ENCODE data around the gene PRPH2. TPM values are rescaled to one million over a fixed set of nuclear protein-coding genes. Genes with fewer than 3 reads are reported as not detected.

PRPH2 gene, protein sequence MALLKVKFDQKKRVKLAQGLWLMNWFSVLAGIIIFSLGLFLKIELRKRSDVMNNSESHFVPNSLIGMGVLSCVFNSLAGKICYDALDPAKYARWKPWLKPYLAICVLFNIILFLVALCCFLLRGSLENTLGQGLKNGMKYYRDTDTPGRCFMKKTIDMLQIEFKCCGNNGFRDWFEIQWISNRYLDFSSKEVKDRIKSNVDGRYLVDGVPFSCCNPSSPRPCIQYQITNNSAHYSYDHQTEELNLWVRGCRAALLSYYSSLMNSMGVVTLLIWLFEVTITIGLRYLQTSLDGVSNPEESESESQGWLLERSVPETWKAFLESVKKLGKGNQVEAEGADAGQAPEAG
- not detected for total RNA-seq

DNA sequence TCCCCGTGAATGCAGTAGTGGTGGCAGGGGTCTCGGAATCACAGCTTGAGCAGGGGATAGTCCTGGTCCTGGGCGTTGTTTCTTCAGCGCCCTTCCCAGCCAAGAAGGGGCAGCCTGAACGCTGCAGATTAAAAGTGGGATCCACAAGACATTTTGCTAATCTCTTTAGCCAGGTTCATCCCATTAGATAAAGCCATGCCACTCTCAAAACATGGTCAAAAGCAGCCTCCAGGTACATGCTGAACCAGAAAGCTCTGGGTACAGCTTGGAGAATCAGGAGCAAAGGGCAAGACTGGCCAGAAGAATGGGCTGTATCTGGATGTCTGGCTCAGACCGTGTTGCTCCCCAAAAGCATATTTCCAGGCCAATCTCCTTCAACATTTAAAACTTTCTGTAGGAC, at the start of gene PRPH2:
TSS of gene PRPH2 (minus strand) at position 101 of the 400 bp plus-strand sequence. CDS start 263 bp downstream, outside the sequence.
- ChIA-PET CTCF (interaction anchor here (0.6 to 1.0 kb wide), 2 partner anchors 30 to 185 kb away, joined by 3 read pairs; no protein-coding TSS in a partner anchor), POLR2A (no interaction called here)
- Mint-ChIP-seq H3K4me1 (ENCODE audit: low read depth) (peaks cover 16% of the 10 kb centered on the region), H3K27ac (no peak within 1 kb of the TSS), H3K4me3 (no peak within 1 kb of the TSS), H3K27me3 (no peaks in the 10 kb centered on the region), H3K36me3 (no peaks in the 10 kb centered on the region), H3K9me3 (no peaks in the 10 kb centered on the region)
- intact Hi-C loops (cut with micrococcal nuclease) = no loop called here
- no peak for DNase-seq

DNA sequence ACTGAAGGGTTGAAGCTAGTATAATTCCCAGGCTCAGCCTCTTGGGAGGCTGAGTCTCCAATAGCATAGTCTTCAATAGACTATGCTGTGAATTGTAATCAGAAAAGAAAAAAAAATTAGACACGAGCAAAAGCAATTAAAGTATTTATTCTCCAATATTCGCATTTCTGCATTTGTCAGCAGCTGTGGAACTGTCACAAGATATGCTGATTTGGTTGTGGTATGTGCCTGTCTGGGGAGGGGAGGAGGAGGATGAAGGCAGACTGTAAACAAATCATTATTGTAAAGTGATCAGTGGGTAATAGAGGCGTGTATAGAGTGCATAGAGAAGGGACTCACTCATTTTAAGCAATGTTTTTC, 49.3 kb upstream of the PRPH2 start:
- intact Hi-C loops (cut with micrococcal nuclease) = loop anchor here (1.0 to 10.0 kb wide), 6 partner anchors 11 to 400 kb away; partner anchors contain the start of genes BICRAL, CUL7, KLC4 and MRPL2
- Mint-ChIP-seq H3K9me3 (no peaks in the 10 kb centered on the region), H3K27me3 (no peaks in the 10 kb centered on the region), H3K36me3 (peaks cover 4% of the 10 kb centered on the region), H3K4me1 (ENCODE audit: low read depth) (peaks cover 56% of the 10 kb centered on the region), H3K4me3 (peak overlapping the region; percentile 74), H3K27ac (peak overlapping the region; percentile 98)
- no peak for DNase-seq
- CTCF ChIA-PET = interaction anchor here (1.0 to 1.4 kb wide), 2 partner anchors 8 to 25 kb away, joined by 3 to 7 read pairs; no protein-coding TSS in a partner anchor
- POLR2A ChIA-PET = interaction anchor here (1.0 to 8.8 kb wide), 5 partner anchors 12 to 37 kb away, joined by 3 to 108 read pairs (median 16); partner anchors contain the start of genes BICRAL and TBCC

DNA sequence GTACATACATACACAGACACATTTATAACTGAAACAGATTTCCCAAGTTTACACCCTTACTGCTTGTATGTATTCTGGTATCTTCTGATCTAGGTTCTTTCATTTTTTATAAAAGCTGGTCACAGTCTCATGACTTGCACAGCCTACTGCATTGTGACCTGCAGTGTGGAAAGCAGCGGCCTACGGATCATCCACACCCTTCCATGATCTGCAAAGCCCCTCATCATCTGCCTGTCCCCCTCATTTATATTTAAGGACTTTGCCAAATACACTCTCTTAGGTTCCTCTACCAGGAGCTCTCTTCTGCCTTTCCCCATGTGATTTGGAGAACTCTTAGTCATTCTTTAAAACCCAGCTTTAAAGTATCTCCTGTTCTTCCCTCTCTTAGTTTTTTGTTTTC, 47.4 kb upstream of the PRPH2 start:
- intact Hi-C loops (cut with micrococcal nuclease) = loop anchor here (5.0 to 10.0 kb wide), 2 partner anchors 203 to 285 kb away; partner anchors contain the start of genes CUL7, KLC4 and MRPL2
- Mint-ChIP-seq H3K4me1 (ENCODE audit: low read depth) (peaks cover 49% of the 10 kb centered on the region), H3K36me3 (peaks cover 7% of the 10 kb centered on the region), H3K4me3 (no peak overlapping the region), H3K27me3 (no peaks in the 10 kb centered on the region), H3K27ac (peak overlapping the region; percentile 98), H3K9me3 (no peaks in the 10 kb centered on the region)
- POLR2A ChIA-PET = interaction anchor here (3.9 to 8.8 kb wide), 3 partner anchors 14 to 24 kb away, joined by 16 to 108 read pairs (median 54); partner anchors contain the start of genes BICRAL and TBCC
- no peak for DNase-seq
- CTCF ChIA-PET = interaction anchor here (0.7 to 1.4 kb wide), 7 partner anchors 15 to 43 kb away, joined by 3 to 5 read pairs (median 3); no protein-coding TSS in a partner anchor

DNA sequence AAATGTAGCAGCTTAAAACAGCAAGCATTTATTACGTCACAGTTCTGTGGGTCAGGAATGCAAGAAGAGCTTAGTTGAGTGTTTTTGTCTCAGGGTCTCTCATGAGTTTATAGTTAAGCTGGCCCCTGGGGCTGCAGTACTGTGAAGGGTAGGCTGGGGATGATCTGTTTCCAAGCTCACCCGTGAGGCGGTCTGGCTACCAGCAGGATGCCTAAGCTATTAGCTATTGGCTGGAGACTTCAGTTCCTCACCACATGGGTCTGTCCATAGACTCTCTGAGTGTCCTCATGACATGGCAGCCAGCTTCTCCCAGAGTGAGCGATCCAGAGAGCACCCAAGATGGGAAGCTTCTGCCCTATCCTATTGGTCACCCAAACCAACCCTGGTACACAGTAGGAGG, 46.7 kb upstream of the PRPH2 start:
- H3K4me3 Mint-ChIP-seq = no peak overlapping the region
- H3K27me3 Mint-ChIP-seq = no peaks in the 10 kb centered on the region
- H3K4me1 Mint-ChIP-seq (ENCODE audit: low read depth) = peaks cover 41% of the 10 kb centered on the region
- ChIA-PET CTCF (interaction anchor here (0.8 to 1.4 kb wide), 4 partner anchors 16 to 21 kb away, joined by 3 to 5 read pairs (median 4); no protein-coding TSS in a partner anchor), POLR2A (interaction anchor here (1.1 to 8.8 kb wide), 4 partner anchors 15 to 112 kb away, joined by 3 to 108 read pairs (median 35); partner anchors contain the start of genes BICRAL and TBCC)
- H3K27ac Mint-ChIP-seq = no peak overlapping the region
- H3K9me3 Mint-ChIP-seq = no peaks in the 10 kb centered on the region
- peaks cover 7% of the 10 kb centered on the region for H3K36me3 Mint-ChIP-seq
- intact Hi-C loops (cut with micrococcal nuclease) = no loop called here
- DNase-seq = no peak

DNA sequence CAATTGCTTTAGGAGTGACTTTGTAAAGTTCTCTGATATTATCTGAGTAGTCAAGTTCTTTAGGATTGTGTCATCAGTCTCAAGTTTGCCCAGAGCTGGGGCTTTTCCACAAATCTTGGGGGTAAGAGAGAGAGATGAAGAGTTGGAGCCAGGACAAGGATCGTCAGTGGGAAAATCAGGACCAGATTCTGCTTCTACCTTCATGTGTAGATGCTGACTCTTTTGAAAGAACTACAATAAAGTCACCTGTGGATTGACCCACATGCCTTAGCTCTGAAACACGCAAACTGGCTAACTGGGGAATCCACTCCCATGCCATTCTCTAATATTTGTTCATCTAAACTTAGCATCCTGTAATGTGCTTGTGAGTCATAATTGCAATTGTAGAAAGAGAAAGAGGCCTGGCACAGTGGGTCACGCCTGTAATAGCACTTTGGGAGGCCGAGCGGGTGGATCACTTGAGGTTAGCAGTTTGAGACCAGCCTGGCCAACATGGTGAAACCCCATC, 43.8 kb upstream of the PRPH2 start:
- intact Hi-C loops (cut with micrococcal nuclease) = no loop called here
- ChIA-PET POLR2A (interaction anchor here (0.8 kb wide), 1 partner anchor 113 kb away, joined by 3 read pairs; the partner anchor contains the start of gene RPL7L1), CTCF (interaction anchor here (0.7 kb wide), 1 partner anchor 11 kb away, joined by 3 read pairs; no protein-coding TSS in a partner anchor)
- no peaks in the 10 kb centered on the region for H3K9me3 Mint-ChIP-seq
- no peaks in the 10 kb centered on the region for H3K27me3 Mint-ChIP-seq
- no peak overlapping the region for H3K4me3 Mint-ChIP-seq
- peaks cover 7% of the 10 kb centered on the region for H3K36me3 Mint-ChIP-seq
- peak overlapping the region; percentile 21 for H3K27ac Mint-ChIP-seq
- DNase-seq = no peak
- H3K4me1 Mint-ChIP-seq (ENCODE audit: low read depth) = peaks cover 23% of the 10 kb centered on the region

DNA sequence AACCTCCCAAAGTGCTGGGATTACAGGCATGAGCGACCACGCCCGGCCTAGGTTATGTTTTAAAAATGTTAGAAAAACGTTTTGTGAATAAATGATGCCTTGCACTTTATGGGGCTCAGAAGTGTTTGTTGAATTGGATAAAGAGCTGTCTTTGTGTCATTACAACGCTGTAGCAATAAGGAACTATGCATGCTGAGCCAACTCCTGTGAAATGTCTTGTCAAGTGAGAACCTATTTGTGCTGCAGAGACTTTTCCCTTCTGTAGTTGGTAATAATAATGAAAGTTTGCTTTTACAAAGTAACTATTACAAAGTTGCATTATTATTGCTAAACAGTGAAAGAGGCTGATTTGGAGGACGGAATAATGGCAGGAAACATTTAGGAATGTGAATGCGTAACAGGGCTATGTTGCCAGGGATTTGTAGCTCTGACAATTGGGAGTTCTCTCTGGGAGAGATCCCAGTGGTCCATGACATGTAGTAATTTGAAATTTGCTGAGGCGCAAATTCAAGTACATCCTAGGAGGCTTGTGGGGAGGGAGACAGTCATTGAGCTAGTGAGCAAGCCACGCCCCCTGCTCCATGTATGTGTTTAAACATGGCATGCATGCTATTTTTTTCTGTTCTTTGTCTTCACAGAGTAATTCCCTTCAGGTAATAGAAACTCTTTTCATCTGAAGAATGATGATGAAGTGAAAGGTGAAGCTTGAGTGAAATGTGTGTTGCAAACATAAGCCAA, 42.7 kb upstream of the PRPH2 start:
- no peak for DNase-seq
- H3K9me3 Mint-ChIP-seq = no peaks in the 10 kb centered on the region
- peaks cover 4% of the 10 kb centered on the region for H3K36me3 Mint-ChIP-seq
- H3K27me3 Mint-ChIP-seq = no peaks in the 10 kb centered on the region
- peaks cover 15% of the 10 kb centered on the region for H3K4me1 Mint-ChIP-seq (ENCODE audit: low read depth)
- intact Hi-C loops (cut with micrococcal nuclease) = no loop called here
- ChIA-PET CTCF (interaction anchor here (0.5 to 0.7 kb wide), 2 partner anchors 10 to 675 kb away, joined by 3 read pairs; no protein-coding TSS in a partner anchor), POLR2A (no interaction called here)
- H3K27ac Mint-ChIP-seq = no peak overlapping the region
- no peak overlapping the region for H3K4me3 Mint-ChIP-seq

DNA sequence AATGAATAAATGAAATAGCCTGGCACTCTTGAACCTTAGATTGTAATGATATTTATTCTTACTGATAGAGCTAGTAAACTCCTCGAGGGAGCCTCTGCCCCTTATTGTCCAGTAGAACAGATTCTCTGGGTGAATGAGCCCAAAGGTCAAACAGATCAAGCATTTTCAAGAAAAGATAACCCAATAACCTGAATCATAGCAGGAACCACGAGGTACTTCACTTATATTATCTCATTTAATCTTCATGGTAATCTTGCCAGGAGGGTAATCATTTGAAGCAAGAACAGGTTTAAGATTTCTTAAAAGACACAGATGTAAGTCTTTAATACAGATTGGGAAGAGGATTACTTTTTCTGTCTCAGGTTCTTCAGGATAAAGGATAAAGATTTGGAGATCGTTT, 40.6 kb upstream of the PRPH2 start:
- H3K4me3 Mint-ChIP-seq = no peak overlapping the region
- ChIA-PET CTCF (no interaction called here), POLR2A (interaction anchor here (0.7 to 0.9 kb wide), 3 partner anchors 16 to 33 kb away, joined by 3 to 4 read pairs (median 3); partner anchors contain the start of gene BICRAL)
- H3K36me3 Mint-ChIP-seq = peaks cover 12% of the 10 kb centered on the region
- no peaks in the 10 kb centered on the region for H3K9me3 Mint-ChIP-seq
- DNase-seq = no peak
- H3K27ac Mint-ChIP-seq = no peak overlapping the region
- H3K4me1 Mint-ChIP-seq (ENCODE audit: low read depth) = peaks cover 10% of the 10 kb centered on the region
- H3K27me3 Mint-ChIP-seq = no peaks in the 10 kb centered on the region
- intact Hi-C loops (cut with micrococcal nuclease) = no loop called here

DNA sequence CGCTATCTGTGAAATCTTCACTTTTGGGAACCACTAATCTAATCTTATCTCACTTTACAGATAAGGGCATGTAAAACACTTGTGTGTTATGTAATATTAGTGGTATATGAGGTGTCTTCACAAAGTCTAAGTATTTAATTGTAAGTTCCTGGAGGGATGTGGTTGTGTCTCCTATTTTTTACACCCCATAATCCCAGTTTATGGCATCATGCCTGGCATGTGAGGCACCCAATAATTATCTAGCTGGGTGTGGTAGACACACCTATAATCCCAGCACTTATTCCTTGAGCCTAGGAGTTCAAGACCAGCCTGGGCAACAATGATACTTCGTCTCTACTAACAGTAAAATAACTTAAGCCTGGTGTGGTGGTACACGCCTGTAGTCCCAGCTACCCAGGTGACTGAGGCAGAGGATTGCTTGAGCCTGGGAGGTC, 40.0 kb upstream of the PRPH2 start:
- H3K4me3 Mint-ChIP-seq = no peak overlapping the region
- no peaks in the 10 kb centered on the region for H3K27me3 Mint-ChIP-seq
- H3K9me3 Mint-ChIP-seq = no peaks in the 10 kb centered on the region
- peaks cover 10% of the 10 kb centered on the region for H3K4me1 Mint-ChIP-seq (ENCODE audit: low read depth)
- intact Hi-C loops (cut with micrococcal nuclease) = no loop called here
- CTCF ChIA-PET = no interaction called here
- POLR2A ChIA-PET = interaction anchor here (0.7 to 0.9 kb wide), 2 partner anchors 16 to 20 kb away, joined by 3 to 4 read pairs; partner anchors contain the start of gene BICRAL
- no peak for DNase-seq
- no peak overlapping the region for H3K27ac Mint-ChIP-seq
- peaks cover 13% of the 10 kb centered on the region for H3K36me3 Mint-ChIP-seq

DNA sequence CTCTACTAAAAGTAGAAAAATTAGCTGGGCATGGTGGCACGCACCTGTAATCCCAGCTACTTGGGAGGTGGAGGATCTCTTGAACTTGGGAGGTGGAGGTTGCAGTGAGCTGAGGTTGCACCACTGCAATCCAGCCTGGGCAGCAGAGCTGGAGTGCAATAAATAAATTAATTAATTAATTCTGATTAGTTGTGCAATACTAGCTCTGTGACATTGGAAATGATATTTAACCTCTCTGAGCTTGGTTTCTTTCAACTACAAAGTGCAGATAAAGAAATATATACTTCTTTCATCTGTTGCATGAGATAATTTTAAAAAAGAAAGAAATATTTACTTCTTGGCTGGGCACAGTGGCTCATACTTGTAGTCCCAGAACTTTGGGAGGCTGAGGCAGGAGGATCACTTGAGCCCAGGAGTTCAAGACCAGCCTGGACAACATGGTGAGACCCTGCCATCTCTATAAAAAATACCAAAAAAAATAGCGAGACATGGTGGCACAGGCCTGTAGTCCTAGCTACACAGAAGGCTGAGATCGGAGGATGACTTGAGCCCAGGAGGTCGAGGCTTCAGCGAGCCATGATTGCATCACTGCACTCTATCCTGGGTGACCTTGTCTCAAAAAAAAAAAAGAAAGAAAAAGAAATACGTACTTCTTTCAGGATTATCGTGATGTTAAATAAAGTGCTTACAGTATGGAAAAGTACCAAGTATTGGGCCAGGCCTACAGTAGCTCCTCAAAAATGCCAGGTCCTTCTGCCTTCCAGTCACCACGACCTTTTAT, 39.1 kb upstream of the PRPH2 start:
- POLR2A ChIA-PET = no interaction called here
- no peak for DNase-seq
- Mint-ChIP-seq H3K4me3 (no peak overlapping the region), H3K4me1 (ENCODE audit: low read depth) (peaks cover 10% of the 10 kb centered on the region), H3K27ac (no peak overlapping the region), H3K27me3 (no peaks in the 10 kb centered on the region), H3K9me3 (no peaks in the 10 kb centered on the region), H3K36me3 (peaks cover 13% of the 10 kb centered on the region)
- CTCF ChIA-PET = no interaction called here
- intact Hi-C loops (cut with micrococcal nuclease) = no loop called here

DNA sequence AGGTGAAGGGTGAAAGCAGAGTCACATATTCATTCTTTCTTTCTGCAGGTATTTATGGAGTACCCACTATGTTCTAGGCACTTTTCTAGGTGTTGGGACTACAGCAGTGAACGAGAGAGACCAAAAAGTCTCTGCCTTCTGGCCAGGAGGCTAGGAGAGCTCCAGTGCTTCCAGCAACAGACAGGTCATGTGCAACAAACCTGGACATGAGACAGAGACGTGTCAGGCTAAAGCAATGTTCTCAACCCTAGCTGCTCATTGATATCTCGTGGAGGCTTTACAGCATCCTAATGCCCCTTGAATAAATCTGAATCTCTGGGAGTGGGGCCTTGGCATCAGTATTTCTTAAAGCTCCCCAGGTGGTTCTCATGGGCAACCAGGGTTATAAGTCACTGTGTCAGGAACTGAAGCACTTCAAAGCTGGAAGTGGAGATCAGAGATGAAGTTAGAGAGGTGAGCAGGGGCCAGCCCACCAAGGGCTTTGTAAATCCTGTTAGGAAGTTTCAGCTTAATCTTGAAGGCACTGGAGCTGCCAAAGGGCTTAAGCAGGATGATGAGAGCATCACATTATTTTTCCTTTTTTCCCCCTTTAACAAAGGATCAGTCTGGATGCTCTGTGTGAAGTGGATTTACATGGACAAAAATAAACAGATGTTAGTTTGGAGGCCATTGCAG, 36.5 kb upstream of the PRPH2 start:
- H3K4me3 Mint-ChIP-seq = no peak overlapping the region
- H3K27ac Mint-ChIP-seq = no peak overlapping the region
- H3K9me3 Mint-ChIP-seq = no peaks in the 10 kb centered on the region
- intact Hi-C loops (cut with micrococcal nuclease) = no loop called here
- ChIA-PET CTCF (no interaction called here), POLR2A (no interaction called here)
- no peak for DNase-seq
- H3K4me1 Mint-ChIP-seq (ENCODE audit: low read depth) = peaks cover 17% of the 10 kb centered on the region
- H3K36me3 Mint-ChIP-seq = peaks cover 9% of the 10 kb centered on the region
- H3K27me3 Mint-ChIP-seq = no peaks in the 10 kb centered on the region

DNA sequence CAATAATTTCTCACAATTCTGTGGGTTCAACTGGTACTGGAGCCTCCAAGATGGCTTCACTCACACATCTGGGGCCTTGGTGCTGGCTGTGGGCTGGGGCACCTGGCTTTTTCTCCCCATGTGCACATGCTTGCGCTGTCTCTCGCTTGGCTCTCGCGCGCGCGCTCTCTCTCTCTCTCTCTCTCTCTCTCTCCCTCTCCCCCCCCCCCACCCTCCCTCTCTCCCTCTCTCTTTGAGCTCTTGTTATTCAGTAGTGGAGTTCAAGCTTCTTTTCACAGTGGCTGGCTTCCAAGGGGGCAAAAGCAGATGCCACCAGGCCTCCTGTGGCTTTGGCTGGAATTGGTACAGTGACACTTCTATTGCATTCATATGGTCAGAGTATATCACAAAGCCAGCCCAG, 34.3 kb upstream of the PRPH2 start:
- Mint-ChIP-seq H3K4me1 (ENCODE audit: low read depth) (peaks cover 17% of the 10 kb centered on the region), H3K27ac (no peak overlapping the region), H3K4me3 (no peak overlapping the region), H3K9me3 (no peaks in the 10 kb centered on the region), H3K27me3 (no peaks in the 10 kb centered on the region), H3K36me3 (peaks cover 12% of the 10 kb centered on the region)
- DNase-seq = no peak
- POLR2A ChIA-PET = no interaction called here
- intact Hi-C loops (cut with micrococcal nuclease) = no loop called here
- CTCF ChIA-PET = no interaction called here
